HG03139 (cell line): ENCODE measurements around the gene BCL7B.
"Not testable (repeated sequence)": the region's sequence is repeated elsewhere in the genome, so short reads cannot be mapped to it uniquely, and the experiment has no call there.

Experiments
- ATAC-seq: cut with Tn5 transposase; IDR thresholded peaks from one replicate; pipeline ENCODE4 v1.9.1; 2021; ENCODE audit not compliant: unreplicated experiment

BCL7B gene

GRCh38 chr7:73504920-73505319 is 52.6 kb downstream of the BCL7B start:
- ATAC-seq = no peak

GRCh38 chr7:73504017-73504416 is 53.5 kb downstream of the BCL7B start:
- no peak for ATAC-seq

GRCh38 chr7:73503229-73503628 is 54.3 kb downstream of the BCL7B start:
- no peak for ATAC-seq

- ATAC-seq = no peak
These were observed 60.9 kb downstream of the BCL7B start for GRCh38 chr7:73496626-73497025.

- ATAC-seq = not testable (repeated sequence)
These were observed 62.0 kb downstream of the BCL7B start for GRCh38 chr7:73495507-73495906.

GRCh38 chr7:73489976-73490375 is 67.5 kb downstream of the BCL7B start:
- ATAC-seq = no peak

- no peak for ATAC-seq
These were observed 70.0 kb downstream of the BCL7B start for GRCh38 chr7:73487486-73487885.
